HepG2 (cell line): ENCODE measurements around the gene F2RL3. TPM values are rescaled to one million over a fixed set of nuclear protein-coding genes. Genes with fewer than 3 reads are reported as not detected.
A peak's percentile ranks its signal among the peaks of the same experiment; 100 is the strongest.

ENCODE experiments used
- ATAC-seq: fragments of 200-7000 bp; cut with Tn5 transposase; 3 replicates; pipeline ENCODE4 v1.9.1; 2020; ENCODE audit warnings: mild to moderate bottlenecking, moderate library complexity
- BruUV-seq: library from RNA; stranded (reverse); fragments of 400-500 nt; replicated peaks from 2 replicates; lab custom pipeline; 2021; lab: Mats Ljungman, UMichigan
- CTCF ChIA-PET: fragments of 300-600 bp; formaldehyde crosslinking; extraction: SDS; loops from one replicate; lab custom pipeline; 2021; ENCODE audit warnings: low total read pairs, inconsistent platforms, low intra/inter-chr PET ratio; lab: Yijun Ruan, JAX
- POLR2A ChIA-PET: fragments of 350-600 bp; sonication (Branson Sonifier 250); formaldehyde crosslinking; loops from one replicate; lab custom pipeline; 2020; ENCODE audit warnings: antibody characterized with exemption, inconsistent platforms; lab: Yijun Ruan, JAX
- DNase-seq: peaks from one replicate; pipeline ENCODE4 v3.0.0-alpha.2; 2015; ENCODE audit warnings: low spot score
- FAIRE-seq: peaks from 3 replicates; lab custom pipeline; 2011; peaks lifted over from hg19 to GRCh38; lab: Jason Lieb, UNC
- H2AFZ ChIP-seq: one replicate; pipeline ENCODE4 v1.6.1; 2011; ENCODE audit warnings: low read length, inconsistent platforms
- H3K27ac ChIP-seq: fragments of 300-600 bp; 3 replicates; pipeline ENCODE4 v1.8.0; 2011; ENCODE audit warnings: mixed run types, mild to moderate bottlenecking, mixed read lengths, low read length, inconsistent platforms; ENCODE audit not compliant: insufficient read depth; ENCODE audit errors: extremely low read length
- H3K27me3 ChIP-seq, 2 experiments: fragments of 200-600 bp in 1 of 2; 2 replicates in 1 of 2; 3 replicates in 1 of 2; pipeline versions ENCODE4 v1.6.0 to v1.8.0; 2011; ENCODE audit warnings: low read length in 2 of 2, mild to moderate bottlenecking in 2 of 2, moderate library complexity in 2 of 2, inconsistent platforms in 1 of 2; ENCODE audit not compliant: insufficient read depth in 2 of 2, control insufficient read depth in 1 of 2
- H3K36me3 ChIP-seq, 2 experiments: fragments of 200-600 bp in 1 of 2; replicated peaks in 1 of 2; 2 replicates in 1 of 2; 3 replicates in 1 of 2; pipeline versions ENCODE4 v1.5.1 to v1.8.0; 2011; ENCODE audit warnings: low read length in 2 of 2, inconsistent platforms in 1 of 2; ENCODE audit not compliant: insufficient read depth in 2 of 2, control insufficient read depth in 1 of 2
- H3K4me1 ChIP-seq: 2 replicates; pipeline ENCODE4 v1.5.1; 2012; ENCODE audit warnings: low read length, inconsistent platforms; ENCODE audit not compliant: insufficient read depth
- H3K4me2 ChIP-seq: 2 replicates; pipeline ENCODE4 v1.6.0; 2011; ENCODE audit warnings: low read depth, low read length, inconsistent platforms
- H3K4me3 ChIP-seq, 3 experiments: fragments of 200-600 bp in 1 of 3; sonication (generic), shearing (Covaris generic) in 1 of 3; replicated peaks in 1 of 3; 2 replicates each; pipeline ENCODE4 v1.5.1; 2011 to 2016; ENCODE audit warnings: low read length in 3 of 3, inconsistent platforms in 2 of 3, low read depth in 2 of 3, mild to moderate bottlenecking in 2 of 3, control low read depth in 1 of 3, mixed read lengths in 1 of 3; ENCODE audit not compliant: insufficient read depth in 1 of 3
- H3K79me2 ChIP-seq: one replicate; pipeline ENCODE4 v1.6.1; 2011; ENCODE audit warnings: low read length, inconsistent platforms; ENCODE audit not compliant: insufficient read depth
- H3K9ac ChIP-seq: 2 replicates; pipeline ENCODE4 v1.6.0; 2011; ENCODE audit warnings: mild to moderate bottlenecking, low read depth, low read length, inconsistent platforms; ENCODE audit not compliant: insufficient read depth
- H3K9me3 ChIP-seq: 2 replicates; pipeline ENCODE4 v1.5.1; 2012; ENCODE audit warnings: mild to moderate bottlenecking, low read length
- H4K20me1 ChIP-seq: 2 replicates; pipeline ENCODE4 v1.6.0; 2011; ENCODE audit warnings: inconsistent platforms, mild to moderate bottlenecking, low read length, moderate library complexity; ENCODE audit not compliant: insufficient read depth
- NFKB2 ChIP-seq: sonication (generic); formaldehyde crosslinking; IDR thresholded peaks from 2 replicates; pipeline ENCODE4 v1.4.0; 2020; ENCODE audit warnings: missing genetic modification reagents, borderline replicate concordance
- RBM22 ChIP-seq: fragments of 200-400 bp; formaldehyde crosslinking; optimal IDR thresholded peaks from 2 replicates; pipeline ENCODE3; 2017; ENCODE audit warnings: mild to moderate bottlenecking, low read length, moderate library complexity
- SIN3B ChIP-seq: fragments of 150-350 bp; IDR thresholded peaks from 2 replicates; pipeline ENCODE4 v1.6.1; 2014; ENCODE audit warnings: low read length
- ZFP1 ChIP-seq: IDR thresholded peaks from 2 replicates; pipeline ENCODE4 v1.6.1; 2016
- ZNF75D ChIP-seq: sonication (generic); formaldehyde crosslinking; IDR thresholded peaks from 2 replicates; pipeline ENCODE4 v1.8.1; 2023; ENCODE audit warnings: missing genetic modification reagents, mild to moderate bottlenecking, borderline replicate concordance
- WGBS: methylation state at CpG from one replicate; pipeline ENCODE4 v1.1.6; 2017; ENCODE audit warnings: low lambda C conversion rate; 5-methylcytosine and 5-hydroxymethylcytosine counted together
- in situ Hi-C: cut with HindIII; loops from 2 replicates; pipeline ENCODE4 v1.10.0; 2017; ENCODE audit warnings: low pct_unique_long_range_greater_than_20kb; ENCODE audit not compliant: extremely low pct_ligation_motif_present
- intact Hi-C: fragments of 100-400 bp; cut with micrococcal nuclease; formaldehyde crosslinking; loops from one replicate; pipeline ENCODE4 v1.10.0; 2022; ENCODE audit not compliant: unreplicated experiment
- polyA plus RNA-seq, 8 experiments: library from polyadenylated mRNA; depleted of rRNA in 3 of 8; stranded (reverse) in 7 of 8; unstranded in 1 of 8; fragments of >200 nt; fragmentation: Illumina TruSeq in 4 of 8; extraction: Trizol in 4 of 8; gene quantifications; 2 replicates each; pipeline versions ENCODE4 v1.2.1 to v1.2.3, GENCODE V29; 2011 to 2016; ENCODE audit warnings: low read depth in 4 of 8, missing spikeins in 1 of 8, mixed read lengths in 1 of 8; ENCODE audit not compliant: insufficient read depth in 1 of 8
- total RNA-seq, 5 experiments: library from RNA; depleted of rRNA; stranded (reverse); fragments of >200 nt; fragmentation: Illumina TruSeq; extraction: Trizol; gene quantifications; 2 replicates each; pipeline ENCODE4 v1.2.3, GENCODE V29; 2016; ENCODE audit warnings: low read depth in 1 of 5
- TF ChIP-seq, protein P1 (sequence below): sonication (generic); formaldehyde crosslinking; IDR thresholded peaks from 2 replicates; pipeline ENCODE4 v1.4.0; 2020; ENCODE audit warnings: missing genetic modification reagents, borderline replicate concordance
- TF ChIP-seq, protein P2 (sequence below): sonication (generic); formaldehyde crosslinking; IDR thresholded peaks from 2 replicates; pipeline ENCODE4 v1.5.0; 2020; ENCODE audit warnings: missing genetic modification reagents

The F2RL3 gene
- total and polyA plus RNA-seq, 2 of the 13 experiments (the other 11 are each of a cell fraction or from before 2014, with no cell fraction given): not detected

DNA sequence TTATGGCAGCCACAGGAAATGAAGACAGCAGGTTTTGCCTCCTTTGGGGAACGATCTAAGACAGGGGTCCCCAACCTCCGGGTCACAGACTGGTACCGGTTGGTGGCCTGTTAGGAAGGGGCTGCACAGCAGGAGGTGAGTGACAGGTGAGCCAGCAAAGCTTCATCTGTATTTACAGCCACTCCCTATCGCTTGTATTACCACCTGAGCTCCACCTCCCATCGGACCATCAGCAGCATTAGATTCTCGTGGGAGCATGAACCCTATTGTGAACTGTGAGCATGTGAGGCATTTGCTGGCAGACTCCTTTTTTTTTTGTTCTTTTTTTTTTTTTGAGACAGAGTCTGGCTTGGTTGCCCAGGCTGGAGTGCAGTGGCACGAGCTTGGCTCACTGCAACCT lies 22.2 kb downstream of the F2RL3 start (continued):
- TF ChIP-seq, protein P1, sequence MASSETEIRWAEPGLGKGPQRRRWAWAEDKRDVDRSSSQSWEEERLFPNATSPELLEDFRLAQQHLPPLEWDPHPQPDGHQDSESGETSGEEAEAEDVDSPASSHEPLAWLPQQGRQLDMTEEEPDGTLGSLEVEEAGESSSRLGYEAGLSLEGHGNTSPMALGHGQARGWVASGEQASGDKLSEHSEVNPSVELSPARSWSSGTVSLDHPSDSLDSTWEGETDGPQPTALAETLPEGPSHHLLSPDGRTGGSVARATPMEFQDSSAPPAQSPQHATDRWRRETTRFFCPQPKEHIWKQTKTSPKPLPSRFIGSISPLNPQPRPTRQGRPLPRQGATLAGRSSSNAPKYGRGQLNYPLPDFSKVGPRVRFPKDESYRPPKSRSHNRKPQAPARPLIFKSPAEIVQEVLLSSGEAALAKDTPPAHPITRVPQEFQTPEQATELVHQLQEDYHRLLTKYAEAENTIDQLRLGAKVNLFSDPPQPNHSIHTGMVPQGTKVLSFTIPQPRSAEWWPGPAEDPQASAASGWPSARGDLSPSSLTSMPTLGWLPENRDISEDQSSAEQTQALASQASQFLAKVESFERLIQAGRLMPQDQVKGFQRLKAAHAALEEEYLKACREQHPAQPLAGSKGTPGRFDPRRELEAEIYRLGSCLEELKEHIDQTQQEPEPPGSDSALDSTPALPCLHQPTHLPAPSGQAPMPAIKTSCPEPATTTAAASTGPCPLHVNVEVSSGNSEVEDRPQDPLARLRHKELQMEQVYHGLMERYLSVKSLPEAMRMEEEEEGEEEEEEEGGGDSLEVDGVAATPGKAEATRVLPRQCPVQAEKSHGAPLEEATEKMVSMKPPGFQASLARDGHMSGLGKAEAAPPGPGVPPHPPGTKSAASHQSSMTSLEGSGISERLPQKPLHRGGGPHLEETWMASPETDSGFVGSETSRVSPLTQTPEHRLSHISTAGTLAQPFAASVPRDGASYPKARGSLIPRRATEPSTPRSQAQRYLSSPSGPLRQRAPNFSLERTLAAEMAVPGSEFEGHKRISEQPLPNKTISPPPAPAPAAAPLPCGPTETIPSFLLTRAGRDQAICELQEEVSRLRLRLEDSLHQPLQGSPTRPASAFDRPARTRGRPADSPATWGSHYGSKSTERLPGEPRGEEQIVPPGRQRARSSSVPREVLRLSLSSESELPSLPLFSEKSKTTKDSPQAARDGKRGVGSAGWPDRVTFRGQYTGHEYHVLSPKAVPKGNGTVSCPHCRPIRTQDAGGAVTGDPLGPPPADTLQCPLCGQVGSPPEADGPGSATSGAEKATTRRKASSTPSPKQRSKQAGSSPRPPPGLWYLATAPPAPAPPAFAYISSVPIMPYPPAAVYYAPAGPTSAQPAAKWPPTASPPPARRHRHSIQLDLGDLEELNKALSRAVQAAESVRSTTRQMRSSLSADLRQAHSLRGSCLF (CRISPR knock-in tag): no peak
- TF ChIP-seq SIN3B (no peak), ZNF75D (CRISPR knock-in tag) (no peak), NFKB2 (CRISPR knock-in tag) (no peak)
- TF ChIP-seq, protein P2, sequence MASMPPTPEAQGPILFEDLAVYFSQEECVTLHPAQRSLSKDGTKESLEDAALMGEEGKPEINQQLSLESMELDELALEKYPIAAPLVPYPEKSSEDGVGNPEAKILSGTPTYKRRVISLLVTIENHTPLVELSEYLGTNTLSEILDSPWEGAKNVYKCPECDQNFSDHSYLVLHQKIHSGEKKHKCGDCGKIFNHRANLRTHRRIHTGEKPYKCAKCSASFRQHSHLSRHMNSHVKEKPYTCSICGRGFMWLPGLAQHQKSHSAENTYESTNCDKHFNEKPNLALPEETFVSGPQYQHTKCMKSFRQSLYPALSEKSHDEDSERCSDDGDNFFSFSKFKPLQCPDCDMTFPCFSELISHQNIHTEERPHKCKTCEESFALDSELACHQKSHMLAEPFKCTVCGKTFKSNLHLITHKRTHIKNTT (CRISPR knock-in tag): no peak

DNA sequence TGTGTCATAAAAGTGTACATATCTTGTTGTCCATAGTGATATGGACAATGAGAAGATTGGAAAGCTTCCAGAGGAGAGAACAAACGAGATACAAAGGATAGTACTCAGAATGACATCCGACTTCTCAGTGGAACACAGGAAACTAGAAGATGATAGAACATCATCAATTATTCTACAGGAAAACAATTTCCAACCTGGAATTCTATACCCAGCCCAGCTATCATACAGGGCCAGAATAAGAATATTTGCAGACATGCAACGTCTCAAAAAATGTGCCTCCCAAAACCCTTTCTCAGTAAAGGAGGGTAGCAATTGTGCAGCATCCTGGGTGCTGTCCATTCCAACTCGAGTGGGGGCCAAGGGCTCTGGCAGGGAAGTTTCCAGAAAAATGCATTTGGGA lies 24.0 kb downstream of the F2RL3 start:
- Histone ChIP-seq H3K9ac (no peak overlapping the region), H3K4me1 (no peaks in the 10 kb centered on the region), H3K4me3 (no peak overlapping the region), H3K36me3 (no peaks in the 10 kb centered on the region), H3K4me2 (no peak overlapping the region), H3K9me3 (peaks cover 17% of the 10 kb centered on the region), H3K79me2 (no peaks in the 10 kb centered on the region), H4K20me1 (no peaks in the 10 kb centered on the region), H3K27me3 (no peaks in the 10 kb centered on the region; a peak in 1 of 5 replicates), H2AFZ (no peak overlapping the region), H3K27ac (no peak overlapping the region)
- in situ Hi-C loops: no loop called here
- FAIRE-seq: no peak
- no peak for DNase-seq
- WGBS: 0% methylated on average over 4 of the region's 4 CpGs
- ChIA-PET CTCF (no interaction called here), POLR2A (no interaction called here)
- intact Hi-C loops: no loop called here
- BruUV-seq: no TSS peak
- no peak for ATAC-seq
- TF ChIP-seq ZFP1: peak; percentile 94; the same call in 1 of the 2 replicates
- TF ChIP-seq RBM22: no peak
